Measurements from ENCODE around the gene CHST15.
"Not testable (repeated sequence)": the region's sequence is repeated elsewhere in the genome, so short reads cannot be mapped to it uniquely, and the experiment has no call there.

Gene CHST15

GRCh38 chr10:124040451-124041188 is 52.8 kb downstream of the CHST15 start:
- no peak for DNase-seq

GRCh38 chr10:124039483-124040013 is 53.9 kb downstream of the CHST15 start:
- no peak for DNase-seq

- DNase-seq, result no peak
Measured at GRCh38 chr10:124037784-124038183, 55.6 kb downstream of the CHST15 start.

GRCh38 chr10:124037286-124037685 is 56.1 kb downstream of the CHST15 start:
- no peak for DNase-seq

GRCh38 chr10:124036746-124037145 is 56.7 kb downstream of the CHST15 start:
- no peak for DNase-seq

- no peak for DNase-seq
Measured at GRCh38 chr10:124035928-124036558, 57.4 kb downstream of the CHST15 start.

- DNase-seq, result no peak
Measured at GRCh38 chr10:124035306-124035927, 58.0 kb downstream of the CHST15 start.

- DNase-seq, result not testable (repeated sequence)
Measured at GRCh38 chr10:124034576-124035305, 58.7 kb downstream of the CHST15 start.

GRCh38 chr10:124033887-124034218 is 59.5 kb downstream of the CHST15 start:
- DNase-seq, result no peak

- no peak for DNase-seq
Measured at GRCh38 chr10:124032971-124033886, 60.2 kb downstream of the CHST15 start.

- DNase-seq, result no peak
Measured at GRCh38 chr10:124032087-124032935, 61.1 kb downstream of the CHST15 start.

GRCh38 chr10:124030492-124031110 is 62.8 kb downstream of the CHST15 start:
- no peak for DNase-seq

GRCh38 chr10:124030061-124030460 is 63.3 kb downstream of the CHST15 start:
- DNase-seq, result no peak

- DNase-seq, result no peak
Measured at GRCh38 chr10:124029559-124029958, 63.8 kb downstream of the CHST15 start.

GRCh38 chr10:124028700-124029480 is 64.5 kb downstream of the CHST15 start:
- no peak for DNase-seq

- no peak for DNase-seq
Measured at GRCh38 chr10:124027651-124028050, 65.7 kb downstream of the CHST15 start.

GRCh38 chr10:124027031-124027611 is 66.3 kb downstream of the CHST15 start:
- no peak for DNase-seq

GRCh38 chr10:124026589-124026939 is 66.8 kb downstream of the CHST15 start:
- DNase-seq, result no peak
